Measurements from ENCODE around the gene SLC5A8.

DNA sequence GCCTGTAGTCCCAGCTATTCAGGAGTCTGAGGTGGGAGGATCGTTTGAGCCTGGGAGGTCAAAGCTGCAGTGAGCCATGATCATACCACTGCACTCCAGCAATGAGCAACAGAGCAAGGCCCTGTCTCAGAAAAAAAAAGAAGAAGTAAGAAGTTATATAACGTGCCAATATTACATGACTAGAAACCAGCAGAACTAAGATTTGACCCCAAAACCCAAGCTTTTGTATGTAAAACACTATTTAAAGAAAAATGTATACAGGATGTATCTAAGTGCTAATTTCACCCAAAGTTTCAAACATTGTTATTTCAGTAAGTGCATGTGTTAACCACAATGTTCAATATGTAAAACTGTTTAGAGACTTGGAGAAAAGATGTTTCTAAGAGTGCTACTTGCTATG is 94.7 kb downstream of the SLC5A8 start:
- TF ChIP-seq, protein P1, sequence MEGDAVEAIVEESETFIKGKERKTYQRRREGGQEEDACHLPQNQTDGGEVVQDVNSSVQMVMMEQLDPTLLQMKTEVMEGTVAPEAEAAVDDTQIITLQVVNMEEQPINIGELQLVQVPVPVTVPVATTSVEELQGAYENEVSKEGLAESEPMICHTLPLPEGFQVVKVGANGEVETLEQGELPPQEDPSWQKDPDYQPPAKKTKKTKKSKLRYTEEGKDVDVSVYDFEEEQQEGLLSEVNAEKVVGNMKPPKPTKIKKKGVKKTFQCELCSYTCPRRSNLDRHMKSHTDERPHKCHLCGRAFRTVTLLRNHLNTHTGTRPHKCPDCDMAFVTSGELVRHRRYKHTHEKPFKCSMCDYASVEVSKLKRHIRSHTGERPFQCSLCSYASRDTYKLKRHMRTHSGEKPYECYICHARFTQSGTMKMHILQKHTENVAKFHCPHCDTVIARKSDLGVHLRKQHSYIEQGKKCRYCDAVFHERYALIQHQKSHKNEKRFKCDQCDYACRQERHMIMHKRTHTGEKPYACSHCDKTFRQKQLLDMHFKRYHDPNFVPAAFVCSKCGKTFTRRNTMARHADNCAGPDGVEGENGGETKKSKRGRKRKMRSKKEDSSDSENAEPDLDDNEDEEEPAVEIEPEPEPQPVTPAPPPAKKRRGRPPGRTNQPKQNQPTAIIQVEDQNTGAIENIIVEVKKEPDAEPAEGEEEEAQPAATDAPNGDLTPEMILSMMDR (conservative IDR thresholded peaks at IDR 0.05): no peak
- no peak for TF ChIP-seq ZFX (IDR thresholded peaks at IDR 0.05)
